Measurements from ENCODE around the gene PTPRU. TPM values are rescaled to one million over a fixed set of nuclear protein-coding genes. Genes with fewer than 3 reads are reported as not detected.

PTPRU gene
- total and polyA plus RNA-seq, 2 of the 8 experiments (the other 6 are each of a cell fraction or from before 2014, with no cell fraction given) = 33.8 to 41.8 TPM

DNA sequence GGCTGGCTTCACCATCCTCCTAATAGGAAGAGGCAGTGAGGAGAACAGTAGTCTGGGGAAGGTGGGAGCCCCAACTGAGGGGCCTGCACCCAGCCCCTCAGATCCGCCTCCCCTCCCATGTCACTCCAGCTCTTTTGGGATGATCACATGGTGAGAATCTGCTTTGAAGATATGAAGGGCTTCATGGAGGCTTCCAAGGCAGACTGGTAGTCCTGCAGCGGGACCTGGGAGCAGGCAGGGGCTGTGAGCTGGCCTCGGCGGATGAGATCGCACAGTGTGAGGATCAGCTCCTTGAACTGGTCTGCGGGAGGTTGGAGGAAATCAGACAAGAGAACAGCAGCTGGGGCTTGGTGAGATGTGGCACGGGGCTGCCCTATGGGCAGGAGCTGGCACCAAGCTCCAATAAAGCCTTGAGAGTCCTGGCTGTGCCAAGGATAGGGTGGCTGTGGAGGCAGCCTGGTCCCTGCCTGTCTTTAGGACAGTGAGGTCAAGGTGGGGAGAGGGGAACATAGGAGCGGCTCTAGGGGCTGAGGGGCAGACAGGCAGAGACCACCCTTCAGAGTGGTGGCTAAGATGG, 42.4 kb upstream of the PTPRU start:
- Histone ChIP-seq H3K4me1 (replicated peaks in 1 of 4; ENCODE audit: control insufficient read depth in 3 of 4, insufficient read depth in 4 of 4, low read length in 3 of 4) (no peaks in the 10 kb centered on the region), H4K8ac (ENCODE audit: extremely low read depth, insufficient read depth, low read length) (no peak overlapping the region), H2BK5ac (ENCODE audit: low read depth, low read length) (no peak overlapping the region), H3K9me3 (ENCODE audit: insufficient read depth in 2 of 2, low read depth in 1 of 2, low read length in 1 of 2) (no peaks in the 10 kb centered on the region), H3K4me2 (ENCODE audit: insufficient read depth in 1 of 2, low read depth in 2 of 2, low read length in 2 of 2) (no peak overlapping the region), H3K4ac (replicated peaks; ENCODE audit: insufficient read length, low read depth, low read length) (no peak overlapping the region), H3K18ac (ENCODE audit: extremely low read depth, low read length) (no peak overlapping the region), H3K27me3 (replicated peaks in 1 of 4; ENCODE audit: control insufficient read depth in 3 of 4, extremely low read depth in 1 of 4, insufficient read depth in 3 of 4, low read length in 3 of 4) (no peaks in the 10 kb centered on the region), H4K91ac (replicated peaks; ENCODE audit: insufficient read length, low read length) (no peak overlapping the region), H2BK120ac (replicated peaks; ENCODE audit: low read depth, low read length) (no peak overlapping the region), H4K20me1 (replicated peaks in 1 of 2; ENCODE audit: control insufficient read depth in 1 of 2, insufficient read depth in 2 of 2, low read length in 2 of 2) (no peaks in the 10 kb centered on the region), H3K14ac (ENCODE audit: insufficient read length) (no peak overlapping the region), H2BK20ac (ENCODE audit: low read length) (no peak overlapping the region), H3K23me2 (ENCODE audit: low read depth, low read length) (no peaks in the 10 kb centered on the region), H3K79me1 (ENCODE audit: low read depth, low read length) (no peaks in the 10 kb centered on the region), H2BK15ac (ENCODE audit: low read length) (no peak overlapping the region), H3K27ac (ENCODE audit: low read depth, low read length) (no peak overlapping the region), H2BK12ac (ENCODE audit: low read depth, low read length) (no peak overlapping the region), H3K36me3 (ENCODE audit: control insufficient read depth in 2 of 4, insufficient read depth in 4 of 4, low read length in 3 of 4) (peaks cover 0 to 7% (median 2%) of the 10 kb centered on the region in 4 experiments; a peak in 1 of 8 replicates), H4K5ac (ENCODE audit: insufficient read length, low read depth, low read length) (no peak overlapping the region), H2AFZ (ENCODE audit: low read length) (no peak overlapping the region), H3K79me2 (ENCODE audit: control insufficient read depth in 1 of 2, insufficient read depth in 2 of 2, low read length in 2 of 2) (no peaks in the 10 kb centered on the region), H3K4me3 (ENCODE audit: extremely low read depth in 1 of 4, insufficient read depth in 2 of 4, low read depth in 3 of 4, low read length in 4 of 4) (no peak overlapping the region), H3K23ac (ENCODE audit: insufficient read length) (no peak overlapping the region), H2AK5ac (ENCODE audit: low read depth, low read length) (no peak overlapping the region), H3K9ac (replicated peaks in 1 of 4; ENCODE audit: extremely low read depth in 1 of 4, low read depth in 3 of 4, low read length in 3 of 4) (no peak overlapping the region), H3K56ac (replicated peaks; ENCODE audit: insufficient read length, low read depth, low read length) (no peak overlapping the region)
- FAIRE-seq (no peak), DNase-seq (ENCODE audit: low read depth in 1 of 2, low spot score in 2 of 2) (no peak)
- ChIA-PET CTCF (ENCODE audit: partially characterized antibody) (interaction anchor here (1.1 to 2.2 kb wide), 7 partner anchors 8 to 316 kb away, joined by 3 to 7 read pairs (median 4); partner anchors contain the start of gene SRSF4), POLR2A (ENCODE audit: partially characterized antibody) (interaction anchor here (0.6 to 1.2 kb wide), 3 partner anchors 9 to 310 kb away, joined by 3 read pairs; no protein-coding TSS in a partner anchor)
- 95% methylated on average over 8 of the region's 8 CpGs; no CpG with 5 or more reads in 1 of the 2 experiments for WGBS, 2 experiments (ENCODE audit: extremely low coverage in 1 of 2, insufficient coverage in 1 of 2, insufficient read length in 1 of 2, insufficient replicate concordance in 2 of 2, low coverage in 1 of 2, low lambda C conversion rate in 2 of 2, missing lambda C conversion rate in 1 of 2)
- TF ChIP-seq NANOG (IDR thresholded peaks at IDR 0.05; ENCODE audit: insufficient read depth, low read depth, low read length, poor library complexity, severe bottlenecking) (no peak), SIX5 (IDR thresholded peaks at IDR 0.05; ENCODE audit: low read depth, low read length) (no peak), GABPA (IDR thresholded peaks at IDR 0.05; ENCODE audit: borderline replicate concordance, insufficient read depth, low read length) (no peak)

Data from H1 (cell line).